ENCODE measurements around the gene PLXNA1.

Gene PLXNA1

GRCh38 chr3:126952261-126952982 is 30.5 kb upstream of the PLXNA1 start:
- no peak for DNase-seq (ENCODE audit: low read depth)
- no peak overlapping the region for H3K4me3 ChIP-seq (ENCODE audit: low read depth, low read length)
- TF ChIP-seq CTCF (conservative IDR thresholded peaks at IDR 0.05; ENCODE audit: low read depth, low read length) = no peak

- no peak for TF ChIP-seq CTCF (conservative IDR thresholded peaks at IDR 0.05; ENCODE audit: low read depth, low read length)
- no peak overlapping the region for H3K4me3 ChIP-seq (ENCODE audit: low read depth, low read length)
- no peak for DNase-seq (ENCODE audit: low read depth)
Measured at GRCh38 chr3:126952983-126953660, 29.8 kb upstream of the PLXNA1 start.

GRCh38 chr3:126954141-126954842 is 28.6 kb upstream of the PLXNA1 start:
- no peak for TF ChIP-seq CTCF (conservative IDR thresholded peaks at IDR 0.05; ENCODE audit: low read depth, low read length)
- H3K4me3 ChIP-seq (ENCODE audit: low read depth, low read length) = no peak overlapping the region
- no peak for DNase-seq (ENCODE audit: low read depth)

GRCh38 chr3:126955004-126955790 is 27.7 kb upstream of the PLXNA1 start:
- DNase-seq (ENCODE audit: low read depth) = no peak
- H3K4me3 ChIP-seq (ENCODE audit: low read depth, low read length) = no peak overlapping the region
- no peak for TF ChIP-seq CTCF (conservative IDR thresholded peaks at IDR 0.05; ENCODE audit: low read depth, low read length)

- TF ChIP-seq CTCF (conservative IDR thresholded peaks at IDR 0.05; ENCODE audit: low read depth, low read length) = no peak
- DNase-seq (ENCODE audit: low read depth) = no peak
- no peak overlapping the region for H3K4me3 ChIP-seq (ENCODE audit: low read depth, low read length)
Measured at GRCh38 chr3:126956361-126956760, 26.6 kb upstream of the PLXNA1 start.

GRCh38 chr3:126956866-126957650 is 25.9 kb upstream of the PLXNA1 start:
- no peak overlapping the region for H3K4me3 ChIP-seq (ENCODE audit: low read depth, low read length)
- TF ChIP-seq CTCF (conservative IDR thresholded peaks at IDR 0.05; ENCODE audit: low read depth, low read length) = no peak
- no peak for DNase-seq (ENCODE audit: low read depth)
